Measurements from ENCODE around the gene PITPNM3.

GRCh38 chr17:6605142-6605541 is 48.8 kb upstream of the PITPNM3 start:
- TF ChIP-seq, protein P1, sequence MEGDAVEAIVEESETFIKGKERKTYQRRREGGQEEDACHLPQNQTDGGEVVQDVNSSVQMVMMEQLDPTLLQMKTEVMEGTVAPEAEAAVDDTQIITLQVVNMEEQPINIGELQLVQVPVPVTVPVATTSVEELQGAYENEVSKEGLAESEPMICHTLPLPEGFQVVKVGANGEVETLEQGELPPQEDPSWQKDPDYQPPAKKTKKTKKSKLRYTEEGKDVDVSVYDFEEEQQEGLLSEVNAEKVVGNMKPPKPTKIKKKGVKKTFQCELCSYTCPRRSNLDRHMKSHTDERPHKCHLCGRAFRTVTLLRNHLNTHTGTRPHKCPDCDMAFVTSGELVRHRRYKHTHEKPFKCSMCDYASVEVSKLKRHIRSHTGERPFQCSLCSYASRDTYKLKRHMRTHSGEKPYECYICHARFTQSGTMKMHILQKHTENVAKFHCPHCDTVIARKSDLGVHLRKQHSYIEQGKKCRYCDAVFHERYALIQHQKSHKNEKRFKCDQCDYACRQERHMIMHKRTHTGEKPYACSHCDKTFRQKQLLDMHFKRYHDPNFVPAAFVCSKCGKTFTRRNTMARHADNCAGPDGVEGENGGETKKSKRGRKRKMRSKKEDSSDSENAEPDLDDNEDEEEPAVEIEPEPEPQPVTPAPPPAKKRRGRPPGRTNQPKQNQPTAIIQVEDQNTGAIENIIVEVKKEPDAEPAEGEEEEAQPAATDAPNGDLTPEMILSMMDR (IDR thresholded peaks at IDR 0.05): no peak
- TF ChIP-seq POLR2AphosphoS5 (IDR thresholded peaks at IDR 0.05): no peak

All from transverse colon (tissue), 4 donors.